Stimulated activated CD4-positive, alpha-beta T cell treated with anti-CD3 and anti-CD28 coated beads, Interleukin-2, amount 100 ng/mL, for 48 hours (primary cell): Measurements from ENCODE around the gene BLACAT1.

ENCODE experiments used
- DNase-seq, 2 donors: peaks; one replicate each; pipeline ENCODE4 v3.0.0-alpha.2; 2020

The BLACAT1 gene

DNA sequence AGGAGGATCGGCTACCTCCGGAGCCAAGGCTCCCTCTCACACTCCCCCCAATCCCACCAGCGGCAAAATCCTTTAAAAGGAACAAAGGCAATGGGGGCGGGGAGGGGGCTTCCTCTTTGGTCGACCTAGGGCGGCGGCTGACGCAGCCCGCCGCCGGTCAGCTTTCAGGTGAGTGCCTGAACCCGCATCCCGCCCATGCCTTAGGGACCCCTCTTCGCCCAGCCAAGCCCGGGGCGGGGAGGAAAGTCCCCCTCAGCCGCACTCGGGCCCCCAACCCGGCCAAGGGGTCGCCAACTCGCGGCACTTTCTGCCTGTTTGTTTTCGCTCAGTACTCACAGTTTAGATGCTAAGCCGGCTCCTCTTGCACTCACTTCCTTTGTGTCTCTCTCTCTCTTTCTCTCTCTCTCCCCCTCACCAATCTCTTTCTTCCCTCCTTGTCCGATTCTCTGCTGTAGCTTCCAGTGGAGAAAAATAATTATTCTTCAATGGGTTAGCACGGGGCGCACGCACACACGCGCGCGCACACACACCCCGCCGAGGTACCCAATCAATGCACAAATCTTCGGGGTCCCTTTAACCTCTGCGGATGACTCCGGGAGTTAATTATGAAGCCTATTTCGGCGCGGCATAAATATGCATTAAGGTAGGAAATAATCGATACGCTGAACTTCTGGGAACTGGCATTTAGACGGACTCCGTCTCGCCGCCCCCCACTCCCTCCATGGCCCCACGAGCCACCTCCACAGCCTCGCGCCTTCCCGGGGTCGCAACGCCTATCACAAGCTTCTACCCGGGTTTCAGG is at the start of gene BLACAT1:
Gene BLACAT1 (minus strand): TSS at position 465 of the 802 bp plus-strand sequence.
- no peak for DNase-seq

DNA sequence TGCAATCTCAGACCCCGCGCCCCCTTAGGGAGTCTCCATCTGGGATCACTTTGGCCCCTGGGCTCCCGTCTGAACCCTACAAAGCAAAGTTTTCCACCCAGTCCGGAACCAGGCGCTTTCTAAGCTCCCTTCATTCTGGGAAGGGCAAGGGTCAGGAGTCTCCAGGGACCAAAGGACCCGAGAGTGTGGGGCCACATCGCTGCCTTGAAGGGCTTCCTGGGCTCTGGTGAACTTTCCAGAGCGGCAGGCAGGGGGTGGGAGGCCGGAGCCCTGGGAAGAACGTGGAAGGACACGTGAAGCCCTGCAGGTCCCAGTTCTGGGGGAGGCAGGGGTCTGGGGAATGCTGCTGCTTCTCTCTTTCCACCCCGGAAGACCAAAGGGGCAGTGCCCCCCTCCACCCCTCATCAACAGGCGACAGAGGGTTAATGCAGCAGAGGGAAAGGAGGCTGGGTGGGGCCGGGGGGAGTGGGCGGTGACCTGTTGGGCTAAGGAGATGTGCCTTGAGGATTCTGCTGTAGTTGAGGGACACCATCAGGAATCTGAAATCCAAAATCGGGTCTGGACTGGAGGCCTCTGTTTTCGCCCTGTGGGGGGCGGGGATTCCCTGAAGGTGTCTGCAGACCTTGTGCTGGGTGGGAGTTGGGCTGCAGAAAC is 49.4 kb upstream of the BLACAT1 start:
- DNase-seq, result no peak

DNA sequence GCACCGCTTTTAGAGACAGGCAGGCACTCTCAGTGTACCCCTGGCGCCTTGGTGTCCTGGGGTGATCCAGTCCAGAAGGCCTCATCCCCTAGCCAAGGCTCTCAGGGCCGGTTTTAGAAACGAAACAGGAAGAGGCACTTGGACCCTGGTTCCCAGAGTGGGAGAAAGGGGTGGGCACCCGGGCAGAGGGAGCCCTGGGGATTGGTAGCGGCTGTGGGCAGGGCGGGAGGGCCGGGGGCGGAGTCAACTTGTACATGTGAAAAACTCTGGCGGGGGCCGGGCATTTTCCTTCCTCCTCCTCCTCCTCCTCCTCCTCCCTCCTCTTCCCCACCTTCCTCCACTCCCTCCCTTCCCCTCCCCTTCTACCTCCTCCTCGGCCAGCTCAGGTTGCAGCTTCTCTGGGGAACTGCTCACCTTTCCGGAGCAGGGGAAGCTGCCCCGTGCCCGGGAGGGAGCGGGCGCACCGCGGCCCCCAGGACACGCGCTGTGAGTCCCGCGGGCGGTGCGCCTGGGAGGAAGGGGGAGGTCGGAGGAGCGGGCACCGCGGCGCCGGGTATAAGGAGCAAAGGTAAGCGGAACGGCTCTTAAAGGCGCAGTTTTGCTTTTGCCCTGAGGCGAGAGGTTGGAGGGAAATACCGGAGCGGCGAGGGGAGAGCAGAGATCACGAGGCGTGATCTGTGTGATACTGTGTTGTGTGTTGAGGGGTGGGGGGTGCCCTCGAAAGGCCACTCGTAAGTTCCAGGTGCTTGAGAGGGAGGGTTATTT is 48.6 kb upstream of the BLACAT1 start, which contains the start of gene CDK18:
Gene CDK18 (plus strand): TSS at position 359 of the 765 bp plus-strand sequence. CDS start 18,499 bp downstream, outside the sequence.
- peak in 1 of 2 donors; percentile 24 for DNase-seq

DNA sequence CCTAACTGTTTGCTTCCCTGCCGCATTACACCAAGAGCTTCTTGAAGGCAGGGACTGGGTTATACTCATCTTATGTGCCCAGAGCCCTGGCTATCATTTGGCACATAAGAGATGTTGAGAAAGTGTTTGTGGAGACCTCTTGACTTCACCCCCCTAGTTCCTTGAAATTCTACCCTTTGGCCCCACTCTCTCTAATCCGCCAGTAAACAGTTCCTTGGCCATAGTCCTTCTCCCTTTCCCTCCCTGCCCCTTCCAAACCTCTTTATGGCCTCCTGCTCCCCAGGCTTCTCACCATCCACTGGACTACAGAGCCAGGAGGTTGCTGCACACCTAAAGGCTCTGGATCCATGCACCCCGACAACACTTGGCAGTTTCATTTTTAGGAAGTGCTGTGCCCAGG is 47.1 kb upstream of the BLACAT1 start:
- DNase-seq, result no peak

DNA sequence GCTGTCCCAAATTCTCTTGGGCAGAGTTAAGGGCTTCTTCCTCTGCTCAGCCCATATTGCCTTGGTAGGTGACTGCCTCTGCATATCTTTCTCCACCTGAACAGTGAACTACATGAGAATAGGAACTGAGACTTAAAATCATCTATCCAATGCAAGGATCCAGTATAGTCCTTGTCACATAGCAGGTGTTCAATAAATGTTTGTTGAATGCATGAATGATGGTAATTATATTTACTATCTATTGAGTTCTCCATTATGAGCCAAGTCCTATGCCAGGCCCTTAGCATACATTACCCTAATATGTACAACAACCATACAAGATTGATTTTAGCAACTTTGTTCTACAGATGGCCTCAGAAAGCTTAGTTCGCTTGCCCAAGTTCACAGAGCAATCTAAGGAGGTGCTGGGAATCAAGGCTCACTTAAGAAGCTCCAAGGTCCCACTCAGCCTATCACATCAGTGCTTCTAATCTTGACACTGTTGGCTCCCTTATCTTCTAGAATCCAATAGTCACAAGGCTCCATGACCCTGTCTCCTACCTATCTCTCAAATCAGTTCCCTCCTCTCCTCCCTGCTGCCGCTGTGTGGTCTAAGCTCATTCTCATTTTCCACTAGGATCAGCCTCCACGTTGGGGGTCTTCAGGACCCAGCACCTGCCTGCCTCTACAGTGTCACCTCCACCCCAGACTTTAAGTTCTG is 46.4 kb upstream of the BLACAT1 start:
- DNase-seq, result no peak

DNA sequence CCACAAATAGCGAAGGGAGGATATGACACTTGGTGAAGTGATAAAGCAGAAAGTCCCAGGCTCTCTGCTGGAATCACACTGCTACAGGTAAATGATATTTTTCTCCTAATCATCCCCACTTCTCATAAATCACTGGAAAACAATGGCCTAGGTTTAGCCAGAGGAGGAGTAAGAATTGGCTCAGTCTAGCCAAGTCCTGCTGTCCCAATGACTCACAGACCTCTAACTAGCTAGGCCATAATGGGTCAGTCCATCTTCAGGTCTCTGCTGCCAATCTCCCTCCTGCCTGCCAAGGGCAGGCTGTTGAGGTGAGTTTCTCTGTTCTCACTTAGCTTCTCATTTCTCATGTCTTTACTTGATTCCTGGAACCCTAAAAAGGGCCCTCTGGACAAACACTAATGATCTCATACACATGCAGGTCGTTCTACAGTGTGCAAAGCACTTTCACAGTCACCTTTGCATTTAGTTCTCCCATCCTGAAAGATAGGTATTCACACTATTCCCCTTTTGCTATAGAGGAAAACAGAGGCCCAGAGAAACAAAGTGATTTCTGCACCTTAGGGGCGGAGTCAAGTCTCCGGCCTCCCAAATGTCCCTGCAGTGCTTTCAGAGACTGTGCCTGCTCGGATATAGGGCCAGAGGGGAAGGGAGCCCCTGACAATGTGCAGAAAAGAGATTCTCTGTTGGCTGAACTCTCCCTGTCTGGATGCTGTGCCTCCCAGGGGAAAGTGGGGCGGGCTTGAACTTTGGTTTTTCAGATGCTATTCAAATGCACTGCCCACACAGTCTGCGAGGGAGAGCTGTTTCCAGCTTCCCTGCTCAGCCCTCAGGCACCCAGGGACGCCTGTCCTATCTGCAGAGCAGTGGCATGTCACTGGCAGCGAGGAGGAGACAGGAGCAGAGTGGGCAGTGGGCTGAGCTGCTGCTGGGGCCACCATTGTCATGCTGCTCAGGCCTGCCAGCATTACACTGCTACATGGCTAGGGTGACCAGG is 44.7 kb upstream of the BLACAT1 start:
- no peak for DNase-seq

DNA sequence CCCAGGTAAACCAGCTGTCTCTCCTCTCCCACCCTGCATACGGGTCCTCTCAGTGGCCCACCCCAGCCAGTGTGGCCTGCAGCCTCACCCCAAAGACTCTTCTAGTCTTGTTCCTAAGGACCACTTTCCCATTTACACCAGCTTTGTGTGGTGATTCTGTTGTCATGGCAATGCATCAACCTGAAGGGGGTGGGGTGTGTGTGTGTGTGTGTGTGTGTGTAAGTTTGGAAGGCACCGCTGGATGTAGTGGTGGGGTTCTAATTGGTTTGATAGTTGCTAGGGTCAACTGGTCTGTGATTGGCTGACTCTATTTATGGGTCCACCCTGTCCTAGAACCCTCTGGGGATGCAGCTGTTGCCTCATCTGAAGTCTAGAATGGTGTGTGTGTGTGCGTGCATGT is 43.9 kb upstream of the BLACAT1 start:
- no peak for DNase-seq

DNA sequence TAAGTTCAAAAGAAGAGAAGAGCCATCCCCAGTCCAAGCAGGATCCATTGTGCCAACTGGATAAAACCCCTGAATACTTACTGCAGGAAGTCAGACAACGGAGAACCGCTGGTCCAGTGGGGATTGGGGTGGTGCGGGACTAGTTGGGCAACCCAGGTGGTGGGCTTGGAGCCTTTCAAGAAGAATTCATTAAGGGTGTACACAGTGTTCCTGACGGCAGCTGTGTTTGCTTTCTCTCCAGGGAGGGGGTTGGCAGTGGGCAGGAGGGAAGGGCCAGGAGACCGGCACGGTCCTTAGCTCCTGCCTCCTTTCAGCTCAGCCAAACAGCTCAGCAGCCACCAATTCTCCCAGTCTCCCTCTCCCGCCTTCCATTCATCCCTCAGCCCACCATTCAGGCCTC is 41.5 kb upstream of the BLACAT1 start:
- DNase-seq, result no peak

DNA sequence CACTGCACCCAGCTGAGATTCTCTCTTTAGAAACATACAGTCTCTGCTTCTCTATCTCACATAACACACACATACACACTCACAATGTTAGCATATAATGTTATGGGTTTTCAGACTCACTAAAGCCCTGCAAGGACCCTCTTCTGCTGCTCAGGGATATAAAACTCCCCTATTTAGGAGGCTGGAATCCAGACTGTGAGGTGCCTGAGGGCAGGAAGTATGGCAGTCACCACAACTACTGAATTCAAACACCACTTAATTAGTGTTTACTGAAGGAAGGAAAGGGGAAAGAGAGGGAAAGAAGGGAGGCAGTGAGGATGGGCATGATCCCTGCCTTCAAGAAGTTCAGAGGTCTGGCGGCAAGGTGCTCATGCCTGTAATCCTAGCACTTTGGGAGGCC is 40.8 kb upstream of the BLACAT1 start:
- no peak for DNase-seq

DNA sequence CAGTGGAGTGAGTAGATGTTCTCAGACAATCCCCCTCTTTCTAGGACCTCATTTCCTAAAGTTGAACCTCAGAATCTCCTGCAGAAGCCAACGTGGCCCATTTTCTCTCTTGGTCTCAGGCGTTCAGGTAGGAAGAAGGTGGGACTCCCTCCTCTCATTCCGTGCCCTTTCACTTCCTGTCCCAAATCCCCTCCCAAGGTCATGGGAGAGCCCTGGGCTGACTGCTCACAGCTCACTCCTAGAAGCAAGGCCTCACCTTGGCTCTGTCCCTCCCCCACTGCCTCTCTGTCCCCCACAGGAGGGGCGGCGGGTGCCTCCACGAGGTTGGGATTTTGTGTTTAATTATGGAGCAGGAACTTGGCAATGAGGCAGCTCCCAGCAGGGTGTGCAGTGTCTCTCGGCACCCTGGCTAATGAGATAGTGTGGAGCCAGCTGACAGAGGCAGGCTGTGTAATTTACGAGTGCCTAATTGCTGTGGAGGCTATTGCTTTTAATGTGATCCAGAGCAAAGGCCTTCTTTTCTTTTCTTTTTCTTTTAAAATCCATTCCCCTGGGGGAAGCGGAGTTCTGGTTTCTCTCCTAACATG is 39.5 kb upstream of the BLACAT1 start:
- DNase-seq, result no peak

DNA sequence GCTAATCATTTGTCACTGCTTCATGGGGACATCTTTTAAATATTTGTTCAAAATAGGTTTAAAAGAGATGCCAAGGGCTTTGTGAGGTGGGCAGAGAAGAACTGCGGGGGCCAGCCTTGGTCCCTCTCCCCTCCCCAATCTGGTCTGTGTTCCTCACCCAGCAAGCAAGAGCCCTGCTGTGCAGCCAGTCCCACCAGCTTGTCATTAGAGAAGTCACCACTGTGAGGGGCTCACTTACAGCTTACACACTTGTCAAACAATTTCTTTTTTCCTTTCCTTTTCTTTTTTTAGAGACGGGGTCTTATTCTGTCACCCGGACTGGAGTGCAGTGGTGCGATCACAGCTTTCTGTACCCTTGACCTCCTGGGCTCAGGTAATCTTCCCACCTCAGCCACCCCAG is 38.3 kb upstream of the BLACAT1 start:
- DNase-seq, result no peak

DNA sequence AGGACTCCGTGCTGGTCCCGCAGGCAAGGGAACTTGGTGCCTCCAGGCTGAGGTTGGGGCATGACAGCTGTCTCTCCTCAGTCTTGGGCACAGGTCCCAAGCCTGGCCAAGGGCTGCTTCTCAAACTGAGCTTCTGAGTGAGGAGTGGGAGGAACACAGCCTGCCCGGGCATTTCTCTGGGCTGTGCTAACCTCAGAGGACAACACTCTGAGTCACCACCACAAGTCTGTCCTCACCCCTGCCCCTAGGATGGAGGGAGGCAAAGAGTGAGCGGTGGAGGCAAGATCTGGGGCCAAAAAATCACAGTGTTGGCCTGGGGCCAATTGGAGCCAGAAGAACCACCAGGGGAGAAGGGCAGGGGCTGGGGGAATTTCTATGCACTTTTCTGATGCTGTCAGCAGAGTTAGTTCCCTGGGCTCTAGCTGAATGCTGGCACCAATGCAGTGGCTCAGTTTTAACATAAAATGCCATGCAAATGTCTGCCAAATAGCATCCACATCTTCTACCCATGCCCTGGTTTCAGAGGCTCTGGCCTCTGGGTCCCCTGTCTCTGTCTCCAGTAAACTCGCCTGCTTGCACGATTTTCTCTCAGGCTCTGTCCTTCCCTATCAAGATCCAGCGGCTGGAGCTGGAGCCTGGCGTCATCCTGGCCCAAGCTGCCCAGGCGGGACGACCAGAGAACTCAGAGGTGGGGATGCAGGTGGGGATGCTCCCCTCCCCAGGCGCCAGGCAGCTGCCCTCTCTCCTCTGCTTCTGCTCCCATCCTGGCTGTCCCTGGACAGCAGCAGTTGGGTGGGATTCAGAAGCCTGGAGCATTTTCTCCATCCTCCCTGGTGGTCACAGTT is 37.6 kb upstream of the BLACAT1 start:
- no peak for DNase-seq

DNA sequence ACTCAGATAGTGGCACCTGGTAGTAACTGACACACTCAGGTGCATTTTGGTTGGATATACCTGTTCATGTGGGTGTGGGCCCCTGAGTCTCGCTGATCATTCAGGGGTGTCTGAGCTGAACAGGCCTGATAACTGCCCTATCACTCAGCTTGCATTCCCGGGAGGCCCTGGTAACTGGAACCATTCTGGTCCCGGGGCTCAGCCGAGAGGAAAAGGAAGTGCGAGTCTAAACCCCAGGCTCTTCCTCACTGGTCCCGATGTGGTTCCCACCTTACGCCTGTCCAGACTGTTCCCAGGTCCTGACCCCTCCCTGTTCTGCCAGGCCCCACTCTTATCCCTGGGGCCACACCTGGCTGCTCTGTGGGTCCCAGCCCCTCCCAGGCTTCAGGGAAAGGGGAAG is 36.9 kb upstream of the BLACAT1 start:
- DNase-seq, result no peak

DNA sequence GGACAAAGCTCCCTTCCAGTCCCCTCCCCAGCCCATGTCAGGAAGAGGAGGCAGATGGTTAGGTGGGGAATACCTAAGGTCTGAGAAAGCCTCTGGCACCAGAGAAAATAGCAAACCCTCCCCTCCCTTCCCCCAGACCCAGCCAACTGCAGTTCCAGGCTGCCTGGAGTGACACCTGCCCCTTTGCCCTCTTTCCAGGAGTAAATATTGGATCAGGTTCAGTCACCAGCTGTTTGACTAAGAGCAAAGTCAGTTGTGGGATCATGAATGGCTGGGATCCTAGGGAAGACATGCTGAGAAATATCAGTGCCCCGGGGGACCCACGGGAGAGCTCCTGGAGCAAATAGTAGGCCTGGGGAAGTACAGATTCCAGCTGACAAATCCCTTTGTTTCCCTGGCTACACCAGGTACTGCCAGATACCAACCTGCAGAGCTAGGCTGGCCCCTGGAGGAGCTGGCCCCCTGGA is 36.4 kb upstream of the BLACAT1 start:
- no peak for DNase-seq

DNA sequence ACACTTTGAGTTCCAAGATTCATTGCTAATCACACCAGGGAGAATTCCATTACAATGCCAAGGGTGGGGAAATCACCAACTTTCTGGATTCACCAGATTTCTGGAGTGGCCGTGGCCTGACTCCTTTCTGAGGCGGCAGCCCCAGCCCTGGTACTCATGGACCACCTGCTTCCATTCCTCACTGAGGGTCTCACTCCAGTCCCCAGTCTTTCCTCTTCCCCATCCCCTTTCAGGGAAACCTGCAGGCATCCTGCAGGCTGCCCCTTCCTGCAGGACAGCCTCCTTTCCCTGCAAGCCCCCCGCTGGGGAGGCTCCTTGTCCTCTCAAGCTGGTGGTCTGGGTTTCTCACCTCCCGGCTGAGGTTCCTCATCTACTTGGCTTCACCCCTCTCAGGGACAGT is 35.9 kb upstream of the BLACAT1 start:
- DNase-seq, result no peak

DNA sequence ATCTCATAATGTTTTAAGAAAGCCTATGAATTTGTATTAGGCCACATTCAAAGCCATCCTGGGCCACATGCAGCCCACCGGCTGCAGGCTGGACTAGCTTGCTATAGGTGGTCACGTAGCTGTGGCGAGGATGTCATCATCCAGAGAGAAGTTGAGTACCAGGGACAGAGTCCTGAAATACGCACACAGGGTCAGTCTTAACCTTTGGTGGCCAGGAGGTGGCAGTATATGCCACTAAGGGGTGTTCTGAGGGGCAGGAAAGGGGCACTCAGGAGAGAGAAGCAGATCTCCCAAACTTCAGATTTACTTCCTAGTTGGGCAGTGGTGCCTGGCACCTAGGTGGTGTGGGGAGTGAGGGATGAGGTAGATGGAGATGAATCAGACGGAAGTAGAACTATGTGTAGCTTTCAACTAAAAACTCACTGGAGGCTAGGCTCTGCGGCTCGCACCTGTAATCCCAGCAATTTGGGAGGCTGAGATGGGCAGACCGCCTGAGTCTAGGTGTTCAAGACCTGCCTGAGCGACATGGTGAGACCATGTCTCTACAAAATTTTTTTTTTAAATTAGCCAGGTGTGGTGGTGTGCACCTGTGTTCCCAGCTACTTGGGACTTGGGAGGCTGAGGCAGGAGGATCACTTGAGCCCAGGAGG is 32.4 kb upstream of the BLACAT1 start:
- DNase-seq, result peak; percentile 29 to 37

DNA sequence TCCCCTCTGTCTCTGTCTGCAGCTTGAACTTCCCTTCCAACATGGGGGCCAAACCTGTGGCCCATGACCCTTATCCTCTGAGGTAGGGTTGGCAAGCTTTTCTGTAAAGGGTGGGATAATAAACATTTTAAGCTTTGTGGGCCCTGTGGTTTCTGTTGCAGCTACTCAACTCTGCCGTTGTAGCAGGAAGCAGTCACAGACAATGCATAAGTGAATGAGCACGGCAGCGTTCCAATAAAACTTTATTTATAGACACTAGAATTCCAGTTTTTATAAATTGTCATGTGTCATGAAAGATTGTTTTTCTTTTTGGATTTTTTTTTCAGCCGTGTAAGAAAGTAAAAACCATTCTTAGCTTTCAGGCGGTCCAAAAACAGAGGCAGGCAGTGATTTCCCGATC is 30.4 kb upstream of the BLACAT1 start:
- no peak for DNase-seq

DNA sequence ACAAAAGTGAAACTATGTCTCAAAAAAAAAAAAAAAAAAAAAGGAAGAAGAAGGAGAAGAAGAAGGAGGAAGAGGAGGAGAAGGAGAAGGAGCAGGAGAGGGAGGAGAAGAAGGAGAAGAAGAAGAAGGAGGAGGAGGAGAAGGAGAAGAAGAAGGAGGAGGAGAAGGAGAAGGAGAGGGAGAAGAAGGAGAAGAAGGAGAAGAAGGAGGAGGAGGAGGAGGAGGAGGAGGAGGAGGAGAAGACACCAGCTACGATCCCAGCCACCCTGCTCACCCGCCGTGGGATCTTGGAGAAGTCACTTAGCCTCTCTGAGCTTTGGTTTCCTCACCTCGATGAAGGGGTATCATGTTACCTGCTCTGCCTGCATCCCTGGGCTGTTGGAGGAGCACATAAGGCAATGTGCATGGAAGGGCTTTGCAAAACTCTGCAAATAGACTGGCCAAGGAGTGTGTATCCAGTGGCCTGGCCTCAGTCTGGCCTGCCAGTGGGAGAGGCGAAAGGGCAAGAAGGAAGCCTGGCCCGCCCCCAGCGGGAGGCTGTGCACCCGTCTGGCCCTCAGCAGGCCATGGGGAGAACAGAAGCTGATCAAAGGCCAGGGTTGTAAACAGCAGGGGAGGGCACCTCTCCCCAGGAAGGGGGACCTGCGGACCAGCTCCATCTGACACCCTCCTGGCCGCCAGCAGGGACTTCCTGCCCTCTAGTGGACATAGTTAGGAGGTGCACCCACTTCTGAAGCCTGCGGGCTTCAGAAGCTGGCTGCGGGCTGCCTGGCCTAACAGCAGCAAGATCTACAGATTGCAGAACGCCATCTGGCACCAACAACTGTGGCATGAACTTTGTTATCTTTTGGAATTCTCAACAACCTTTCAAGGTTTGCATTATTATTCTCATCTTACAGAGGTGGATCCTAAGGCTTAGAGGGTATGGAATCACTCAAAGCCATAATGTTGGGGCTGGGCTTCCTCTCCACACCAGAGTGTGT is 29.4 kb upstream of the BLACAT1 start:
- peak; percentile 48 to 58 for DNase-seq
